ENCODE measurements around the gene CDCA8.

CDCA8 gene

GRCh38 chr1:37697737-37698136 is 5.4 kb downstream of the CDCA8 start:
- Histone ChIP-seq H3K27me3 (ENCODE audit: insufficient read depth, low read depth, severe bottlenecking) (no peaks in the 10 kb centered on the region), H3K36me3 (peaks cover 87% of the 10 kb centered on the region), H3K4me3 (ENCODE audit: low read depth, low read length) (no peak overlapping the region), H3K27ac (no peak overlapping the region), H3K9me3 (ENCODE audit: severe bottlenecking) (no peaks in the 10 kb centered on the region)
- no peak for DNase-seq
- no peak for TF ChIP-seq CTCF (IDR thresholded peaks at IDR 0.05; ENCODE audit: low read depth, low read length)

DNA sequence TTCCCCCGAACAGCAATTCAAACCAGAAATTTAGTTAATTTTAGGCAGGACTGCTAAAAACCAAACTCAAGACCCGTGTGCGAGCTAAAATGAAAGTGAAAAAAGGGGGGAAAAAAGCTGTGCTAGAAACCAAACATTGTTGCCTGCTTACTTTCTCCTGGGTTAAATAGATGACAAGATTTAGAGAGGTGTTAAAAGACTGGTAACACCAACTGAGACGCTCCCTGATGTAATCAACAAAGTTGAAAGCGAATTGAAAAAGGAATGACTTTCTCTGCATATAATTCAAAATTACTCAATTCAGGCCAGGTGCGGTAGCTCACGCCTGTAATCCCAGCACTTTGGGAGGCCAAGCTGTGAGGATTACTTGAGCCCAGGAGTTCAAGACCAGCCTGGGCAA is 6.8 kb downstream of the CDCA8 start:
- no peak overlapping the region for H3K27ac ChIP-seq

DNA sequence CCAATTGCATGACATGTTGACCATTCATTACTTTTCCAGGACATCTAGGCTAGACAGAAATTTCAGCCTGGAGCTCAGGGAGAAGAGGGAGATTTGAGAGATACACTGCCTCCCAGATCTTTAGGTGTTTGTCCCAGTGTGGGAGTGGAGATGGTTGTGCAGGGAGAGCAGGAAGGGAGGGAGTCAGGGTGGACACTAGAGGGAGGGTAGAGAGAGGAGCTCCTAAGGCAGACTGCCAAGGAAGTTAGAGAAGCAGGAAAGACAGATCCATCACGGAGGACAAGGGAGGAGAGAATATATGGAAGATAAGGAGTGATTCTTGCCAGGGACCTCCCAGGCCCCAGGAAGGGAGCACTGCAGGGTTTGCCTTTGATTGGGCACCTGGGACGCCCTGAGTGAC is 8.7 kb downstream of the CDCA8 start:
- Histone ChIP-seq H3K36me3 (peaks cover 90% of the 10 kb centered on the region), H3K9me3 (ENCODE audit: severe bottlenecking) (no peaks in the 10 kb centered on the region), H3K27me3 (ENCODE audit: insufficient read depth, low read depth, severe bottlenecking) (no peaks in the 10 kb centered on the region), H3K4me3 (ENCODE audit: low read depth, low read length) (no peak overlapping the region), H3K27ac (no peak overlapping the region)
- no peak for TF ChIP-seq CTCF (IDR thresholded peaks at IDR 0.05; ENCODE audit: low read depth, low read length)
- DNase-seq = no peak

More for the DNA sequence above, 6.8 kb downstream of the CDCA8 start:
- H3K4me3 ChIP-seq (ENCODE audit: low read depth, low read length) = no peak overlapping the region
- DNase-seq = no peak
- no peak for TF ChIP-seq CTCF (IDR thresholded peaks at IDR 0.05; ENCODE audit: low read depth, low read length)
- no peaks in the 10 kb centered on the region for H3K9me3 ChIP-seq (ENCODE audit: severe bottlenecking)
- no peaks in the 10 kb centered on the region for H3K27me3 ChIP-seq (ENCODE audit: insufficient read depth, low read depth, severe bottlenecking)
- H3K36me3 ChIP-seq = peaks cover 93% of the 10 kb centered on the region

- H3K36me3 ChIP-seq = peaks cover 90% of the 10 kb centered on the region
Observed at GRCh38 chr1:37703061-37703460, 10.7 kb downstream of the CDCA8 start.

DNA sequence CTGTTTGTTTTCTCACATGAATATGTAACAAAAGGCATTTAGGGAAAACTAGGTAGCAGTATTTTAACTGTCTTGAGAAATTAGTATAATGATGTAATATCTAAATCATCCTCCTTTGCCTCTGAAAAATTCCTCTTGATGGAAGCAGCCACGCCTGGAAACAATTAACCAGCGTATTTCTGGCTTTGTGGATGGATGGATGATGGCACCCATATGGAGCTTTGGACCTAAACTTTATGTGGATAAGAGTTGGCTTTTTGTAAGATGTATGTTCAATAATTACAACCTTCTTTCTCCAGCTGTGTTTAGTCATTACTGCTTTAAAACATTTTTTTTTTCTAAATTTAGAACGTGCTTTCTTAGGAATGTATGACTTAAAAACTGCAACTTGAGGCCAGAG is 12.7 kb downstream of the CDCA8 start:
- Histone ChIP-seq H3K4me3 (ENCODE audit: low read depth, low read length) (no peak overlapping the region), H3K9me3 (ENCODE audit: severe bottlenecking) (no peaks in the 10 kb centered on the region), H3K36me3 (peaks cover 93% of the 10 kb centered on the region), H3K27me3 (ENCODE audit: insufficient read depth, low read depth, severe bottlenecking) (no peaks in the 10 kb centered on the region), H3K27ac (no peak overlapping the region)
- no peak for DNase-seq
- TF ChIP-seq CTCF (IDR thresholded peaks at IDR 0.05; ENCODE audit: low read depth, low read length) = no peak

More at GRCh38 chr1:37703061-37703460, 10.7 kb downstream of the CDCA8 start:
- DNase-seq = no peak
- Histone ChIP-seq H3K27me3 (ENCODE audit: insufficient read depth, low read depth, severe bottlenecking) (no peaks in the 10 kb centered on the region), H3K4me3 (ENCODE audit: low read depth, low read length) (no peak overlapping the region), H3K27ac (no peak overlapping the region), H3K9me3 (ENCODE audit: severe bottlenecking) (no peaks in the 10 kb centered on the region)
- no peak for TF ChIP-seq CTCF (IDR thresholded peaks at IDR 0.05; ENCODE audit: low read depth, low read length)

GRCh38 chr1:37705399-37705798 is 13.1 kb downstream of the CDCA8 start:
- no peaks in the 10 kb centered on the region for H3K9me3 ChIP-seq (ENCODE audit: severe bottlenecking)
- H3K27me3 ChIP-seq (ENCODE audit: insufficient read depth, low read depth, severe bottlenecking) = no peaks in the 10 kb centered on the region
- no peak overlapping the region for H3K4me3 ChIP-seq (ENCODE audit: low read depth, low read length)
- H3K36me3 ChIP-seq = peaks cover 93% of the 10 kb centered on the region
- TF ChIP-seq CTCF (IDR thresholded peaks at IDR 0.05; ENCODE audit: low read depth, low read length) = no peak
- no peak for DNase-seq
- no peak overlapping the region for H3K27ac ChIP-seq
